Measurements from ENCODE around the gene LAIR2. TPM values are rescaled to one million over a fixed set of nuclear protein-coding genes. Genes with fewer than 3 reads are reported as not detected.
"Not testable (repeated sequence)": the region's sequence is repeated elsewhere in the genome, so short reads cannot be mapped to it uniquely, and the experiment has no call there.

LAIR2 gene
- total RNA-seq, 1 donor = not detected

- TF ChIP-seq CTCF (IDR thresholded peaks at IDR 0.05; ENCODE audit: extremely low read depth, low read depth, low read length) = no peak
- DNase-seq (ENCODE audit: insufficient read length, low spot score, missing footprints) = peak; percentile 2
- Histone ChIP-seq H3K4me3 (ENCODE audit: insufficient read depth, low read length) (no peak overlapping the region), H3K27ac (ENCODE audit: low read depth, low read length) (no peak overlapping the region), H3K36me3 (ENCODE audit: insufficient read depth, low read length) (no peaks in the 10 kb centered on the region), H3K4me2 (ENCODE audit: insufficient read depth, low read length) (no peak overlapping the region), H3K4me1 (ENCODE audit: insufficient read depth, low read length) (no peaks in the 10 kb centered on the region), H2AFZ (ENCODE audit: low read length) (no peak overlapping the region), H3K9me3 (ENCODE audit: low read depth, low read length) (no peaks in the 10 kb centered on the region), H3K27me3 (ENCODE audit: insufficient read depth, low read length) (no peaks in the 10 kb centered on the region), H3K79me2 (ENCODE audit: insufficient read depth, low read length) (no peaks in the 10 kb centered on the region), H4K20me1 (ENCODE audit: insufficient read depth, low read length) (no peaks in the 10 kb centered on the region)
Observed at GRCh38 chr19:54507824-54508223, 5.2 kb downstream of the LAIR2 start.

- not testable (repeated sequence) for H3K4me3 ChIP-seq (ENCODE audit: insufficient read depth, low read length); H4K20me1 ChIP-seq (ENCODE audit: insufficient read depth, low read length); H3K9me3 ChIP-seq (ENCODE audit: low read depth, low read length); H3K79me2 ChIP-seq (ENCODE audit: insufficient read depth, low read length); H3K27me3 ChIP-seq (ENCODE audit: insufficient read depth, low read length); H3K27ac ChIP-seq (ENCODE audit: low read depth, low read length); H3K4me1 ChIP-seq (ENCODE audit: insufficient read depth, low read length); H2AFZ ChIP-seq (ENCODE audit: low read length); H3K36me3 ChIP-seq (ENCODE audit: insufficient read depth, low read length); DNase-seq (ENCODE audit: insufficient read length, low spot score, missing footprints); H3K4me2 ChIP-seq (ENCODE audit: insufficient read depth, low read length)
Observed at GRCh38 chr19:54508487-54508886, 5.9 kb downstream of the LAIR2 start.

- H3K27me3 ChIP-seq (ENCODE audit: insufficient read depth, low read length); H2AFZ ChIP-seq (ENCODE audit: low read length); H3K36me3 ChIP-seq (ENCODE audit: insufficient read depth, low read length); H3K27ac ChIP-seq (ENCODE audit: low read depth, low read length); H3K4me1 ChIP-seq (ENCODE audit: insufficient read depth, low read length); H4K20me1 ChIP-seq (ENCODE audit: insufficient read depth, low read length); H3K9me3 ChIP-seq (ENCODE audit: low read depth, low read length); DNase-seq (ENCODE audit: insufficient read length, low spot score, missing footprints); H3K79me2 ChIP-seq (ENCODE audit: insufficient read depth, low read length); H3K4me3 ChIP-seq (ENCODE audit: insufficient read depth, low read length); H3K4me2 ChIP-seq (ENCODE audit: insufficient read depth, low read length): not testable (repeated sequence)
Observed at GRCh38 chr19:54509200-54509940, 6.7 kb downstream of the LAIR2 start.

GRCh38 chr19:54515156-54515555, 12.5 kb downstream of the LAIR2 start:
- DNase-seq (ENCODE audit: insufficient read length, low spot score, missing footprints) = no peak

More at GRCh38 chr19:54515156-54515555, 12.5 kb downstream of the LAIR2 start:
- Histone ChIP-seq H3K27me3 (ENCODE audit: insufficient read depth, low read length) (no peaks in the 10 kb centered on the region), H4K20me1 (ENCODE audit: insufficient read depth, low read length) (no peaks in the 10 kb centered on the region), H3K36me3 (ENCODE audit: insufficient read depth, low read length) (no peaks in the 10 kb centered on the region), H3K4me1 (ENCODE audit: insufficient read depth, low read length) (no peaks in the 10 kb centered on the region), H3K4me3 (ENCODE audit: insufficient read depth, low read length) (no peak overlapping the region), H3K79me2 (ENCODE audit: insufficient read depth, low read length) (no peaks in the 10 kb centered on the region), H3K9me3 (ENCODE audit: low read depth, low read length) (no peaks in the 10 kb centered on the region), H3K4me2 (ENCODE audit: insufficient read depth, low read length) (no peak overlapping the region), H2AFZ (ENCODE audit: low read length) (no peak overlapping the region), H3K27ac (ENCODE audit: low read depth, low read length) (no peak overlapping the region)
- no peak for TF ChIP-seq CTCF (IDR thresholded peaks at IDR 0.05; ENCODE audit: extremely low read depth, low read depth, low read length)
